ENCODE measurements around the gene CHRNA4. TPM values are rescaled to one million over a fixed set of nuclear protein-coding genes. Genes with fewer than 3 reads are reported as not detected.
"Not testable (repeated sequence)": the region's sequence is repeated elsewhere in the genome, so short reads cannot be mapped to it uniquely, and the experiment has no call there.

The CHRNA4 gene
- total and polyA plus RNA-seq, 2 experiments from 2014 or later = 0.15 TPM; not detected in 1

DNA sequence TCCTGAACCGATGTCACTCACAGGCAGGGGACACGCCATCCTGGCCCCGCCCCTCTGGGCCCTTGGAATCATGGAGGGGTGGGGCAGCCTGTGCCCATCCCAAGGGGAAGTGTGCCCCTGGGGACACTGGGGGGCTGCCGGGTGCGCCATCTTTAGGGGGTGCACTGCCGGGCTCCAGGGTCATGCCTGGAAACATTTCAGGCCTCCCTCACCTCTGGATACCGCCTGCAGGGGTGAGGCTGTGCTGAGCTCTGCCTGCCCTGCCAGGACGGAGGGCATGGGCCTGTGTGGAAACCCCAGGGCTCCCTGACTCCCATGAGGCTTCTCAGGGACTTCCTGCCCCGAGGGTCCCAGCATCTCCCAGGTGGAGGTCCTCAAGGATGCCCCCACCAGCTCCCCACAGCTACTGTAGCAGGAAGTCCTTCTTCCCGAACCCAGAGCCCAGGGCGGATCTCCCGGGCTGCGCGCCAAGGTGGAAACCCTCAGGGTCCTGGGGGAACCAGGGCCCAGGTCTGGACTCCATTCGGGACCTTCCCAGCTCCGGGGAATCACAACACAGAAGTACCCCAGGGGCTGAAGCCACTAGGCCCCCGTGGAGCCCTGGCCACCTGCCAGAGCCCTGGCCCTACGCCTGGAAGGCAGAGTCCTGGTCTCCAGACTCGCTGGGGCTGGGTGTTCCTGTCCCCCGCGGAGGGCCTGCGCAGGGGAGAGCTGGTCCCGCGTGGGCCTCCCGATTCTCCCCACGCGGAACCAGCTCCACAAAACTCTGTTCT, 15.6 kb downstream of the CHRNA4 start:
- TF ChIP-seq, protein P1, sequence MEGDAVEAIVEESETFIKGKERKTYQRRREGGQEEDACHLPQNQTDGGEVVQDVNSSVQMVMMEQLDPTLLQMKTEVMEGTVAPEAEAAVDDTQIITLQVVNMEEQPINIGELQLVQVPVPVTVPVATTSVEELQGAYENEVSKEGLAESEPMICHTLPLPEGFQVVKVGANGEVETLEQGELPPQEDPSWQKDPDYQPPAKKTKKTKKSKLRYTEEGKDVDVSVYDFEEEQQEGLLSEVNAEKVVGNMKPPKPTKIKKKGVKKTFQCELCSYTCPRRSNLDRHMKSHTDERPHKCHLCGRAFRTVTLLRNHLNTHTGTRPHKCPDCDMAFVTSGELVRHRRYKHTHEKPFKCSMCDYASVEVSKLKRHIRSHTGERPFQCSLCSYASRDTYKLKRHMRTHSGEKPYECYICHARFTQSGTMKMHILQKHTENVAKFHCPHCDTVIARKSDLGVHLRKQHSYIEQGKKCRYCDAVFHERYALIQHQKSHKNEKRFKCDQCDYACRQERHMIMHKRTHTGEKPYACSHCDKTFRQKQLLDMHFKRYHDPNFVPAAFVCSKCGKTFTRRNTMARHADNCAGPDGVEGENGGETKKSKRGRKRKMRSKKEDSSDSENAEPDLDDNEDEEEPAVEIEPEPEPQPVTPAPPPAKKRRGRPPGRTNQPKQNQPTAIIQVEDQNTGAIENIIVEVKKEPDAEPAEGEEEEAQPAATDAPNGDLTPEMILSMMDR (IDR thresholded peaks at IDR 0.05; ENCODE audit: low read depth, low read length) = no peak
- no peaks in the 10 kb centered on the region for H3K36me3 ChIP-seq
- no peak overlapping the region for H3K27ac ChIP-seq
- no peak overlapping the region for H3K4me3 ChIP-seq
- H3K27me3 ChIP-seq = no peaks in the 10 kb centered on the region
- DNase-seq (ENCODE audit: low read depth in 1 of 2, low spot score in 1 of 2) = peak in 1 of 2 donors; percentile 36
- no peaks in the 10 kb centered on the region for H3K9me3 ChIP-seq (ENCODE audit: low read depth)
- no peaks in the 10 kb centered on the region for H3K4me1 ChIP-seq (ENCODE audit: low read depth)

DNA sequence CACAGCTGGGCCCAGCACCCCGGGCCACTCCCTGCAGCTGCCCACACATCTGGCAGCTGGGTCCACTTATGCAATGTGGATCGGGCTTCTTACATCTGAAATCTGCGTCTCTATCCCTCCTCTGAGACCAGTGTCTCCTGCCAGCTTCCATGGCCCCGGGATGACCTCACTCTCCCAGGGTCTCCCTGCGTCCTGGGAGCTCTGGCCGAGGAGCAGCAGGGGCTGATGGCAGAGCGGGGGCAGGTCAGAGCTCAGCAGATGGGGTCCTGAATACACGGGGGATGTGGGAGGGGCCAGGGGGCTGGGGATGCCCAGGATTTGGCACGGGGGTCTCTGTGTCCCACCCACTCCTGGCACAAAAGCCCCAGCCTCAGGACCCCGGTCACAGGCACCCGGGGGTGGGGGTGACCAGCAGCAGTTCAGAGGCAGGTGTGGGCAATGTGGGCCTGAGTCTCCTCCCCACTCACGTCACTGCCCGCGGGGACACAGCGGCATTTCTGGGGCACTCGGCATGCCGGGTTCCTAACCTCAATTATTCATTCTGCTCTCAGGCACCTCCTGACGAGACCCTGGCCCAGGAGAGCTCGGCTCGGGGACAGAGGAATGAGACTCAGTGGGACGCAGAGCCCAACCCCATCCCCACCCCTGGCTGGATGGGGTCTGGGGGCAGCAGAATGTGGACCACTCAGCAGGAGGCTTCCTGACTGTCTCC, 16.4 kb downstream of the CHRNA4 start:
- no peak overlapping the region for H3K4me3 ChIP-seq
- no peaks in the 10 kb centered on the region for H3K9me3 ChIP-seq (ENCODE audit: low read depth)
- H3K27me3 ChIP-seq = no peaks in the 10 kb centered on the region
- no peaks in the 10 kb centered on the region for H3K36me3 ChIP-seq
- H3K27ac ChIP-seq = no peak overlapping the region
- peak in 1 of 2 donors; percentile 69 for DNase-seq (ENCODE audit: low read depth in 1 of 2, low spot score in 1 of 2)
- no peaks in the 10 kb centered on the region for H3K4me1 ChIP-seq (ENCODE audit: low read depth)
- TF ChIP-seq, protein P1 (IDR thresholded peaks at IDR 0.05; ENCODE audit: low read depth, low read length) = no peak

DNA sequence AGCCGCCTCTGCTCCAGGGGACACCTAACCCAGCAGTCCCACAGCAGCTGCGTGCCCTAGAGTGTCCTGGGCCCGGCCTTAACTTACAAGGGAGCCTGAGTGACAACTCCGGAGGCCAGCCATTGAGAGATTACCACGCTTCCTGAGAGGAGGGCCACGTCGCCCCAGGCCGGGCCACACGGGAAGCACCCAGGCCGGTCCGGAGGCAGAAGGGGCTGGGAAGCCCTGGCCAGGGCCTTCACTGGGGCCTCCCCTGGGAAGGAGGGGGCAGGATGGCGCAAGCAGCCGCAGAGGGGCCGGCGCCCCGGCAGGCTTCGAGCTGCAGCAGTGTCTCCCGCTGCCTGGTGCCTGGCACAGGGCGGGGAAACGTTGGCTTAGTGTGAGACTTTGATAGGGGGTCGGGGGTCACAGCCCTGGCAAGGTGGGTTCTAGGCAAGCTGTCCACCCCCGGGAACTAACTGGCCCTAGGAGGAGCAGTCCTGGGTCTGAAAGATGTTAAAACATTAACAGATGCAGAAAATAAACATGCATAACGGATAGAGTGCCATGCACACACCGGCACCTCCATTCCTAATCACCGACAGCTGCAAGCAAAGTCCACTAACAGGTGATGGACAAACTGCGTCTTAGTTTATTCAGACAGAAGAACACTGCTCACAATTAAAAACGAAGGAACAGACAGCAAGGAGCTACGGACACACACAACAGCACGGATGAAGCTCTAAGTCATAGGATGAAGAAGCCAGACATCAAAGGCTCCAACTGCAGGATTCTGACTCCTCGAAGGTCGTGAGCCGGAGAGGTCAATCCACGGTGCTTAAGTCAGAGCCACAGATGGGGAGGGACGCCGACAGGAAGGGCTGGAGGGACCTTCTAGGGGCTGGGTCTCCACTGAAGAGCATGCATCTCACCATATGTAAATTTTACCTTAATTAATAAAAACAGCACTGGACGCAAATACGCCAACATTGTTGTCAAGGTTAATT, 17.4 kb downstream of the CHRNA4 start:
- no peak overlapping the region for H3K4me3 ChIP-seq
- H3K36me3 ChIP-seq = no peaks in the 10 kb centered on the region
- no peaks in the 10 kb centered on the region for H3K9me3 ChIP-seq (ENCODE audit: low read depth)
- H3K4me1 ChIP-seq (ENCODE audit: low read depth) = no peaks in the 10 kb centered on the region
- TF ChIP-seq, protein P1 (IDR thresholded peaks at IDR 0.05; ENCODE audit: low read depth, low read length) = no peak
- no peak for DNase-seq (ENCODE audit: low read depth in 1 of 2, low spot score in 1 of 2)
- no peak overlapping the region for H3K27ac ChIP-seq
- no peaks in the 10 kb centered on the region for H3K27me3 ChIP-seq

DNA sequence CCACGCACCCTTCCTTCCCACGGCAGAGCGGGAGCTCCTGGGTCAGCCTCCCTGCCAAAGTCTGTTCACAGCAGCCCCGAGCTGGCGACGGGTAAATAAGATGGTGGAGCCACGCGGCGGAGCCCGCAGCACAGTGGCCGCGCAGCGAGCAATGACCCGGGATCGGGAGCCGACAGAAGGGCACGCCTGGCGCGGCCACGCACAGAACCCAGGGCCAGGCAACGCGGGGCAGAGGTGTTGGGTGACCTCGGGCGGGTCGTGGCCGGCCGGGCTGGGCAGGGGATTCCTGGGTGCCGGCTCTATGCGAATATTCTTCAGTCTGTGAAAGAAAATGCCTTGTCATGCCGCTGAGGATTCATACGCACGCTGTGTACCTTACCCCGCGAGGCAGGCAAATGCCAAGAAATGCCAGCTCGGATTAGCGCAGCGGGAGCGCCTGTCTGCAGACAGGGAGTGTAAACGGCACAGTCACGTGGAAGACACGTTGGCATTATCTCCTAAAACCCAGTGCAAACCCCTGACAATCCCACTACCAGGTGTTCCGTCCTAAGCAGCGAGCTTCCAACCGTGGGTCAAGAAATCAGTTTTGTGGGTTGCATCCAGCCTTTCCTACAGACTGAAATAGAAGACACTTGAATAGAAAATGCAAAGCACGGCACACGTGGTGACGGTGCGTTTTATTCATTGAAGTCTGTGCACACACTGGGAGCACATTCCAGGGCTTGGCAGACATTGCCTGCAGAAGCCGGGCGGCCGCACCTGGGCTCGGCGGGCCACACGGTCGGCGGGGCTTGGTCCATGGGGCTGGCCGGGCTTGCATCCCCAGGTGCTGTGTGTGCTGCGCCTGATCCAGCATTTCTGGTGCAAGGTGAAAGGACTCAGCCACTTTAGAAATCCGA, 18.3 kb downstream of the CHRNA4 start:
- Histone ChIP-seq H3K36me3 (no peaks in the 10 kb centered on the region), H3K27me3 (no peaks in the 10 kb centered on the region), H3K9me3 (ENCODE audit: low read depth) (no peaks in the 10 kb centered on the region), H3K4me1 (ENCODE audit: low read depth) (no peaks in the 10 kb centered on the region), H3K27ac (no peak overlapping the region), H3K4me3 (no peak overlapping the region)
- no peak for DNase-seq (ENCODE audit: low read depth in 1 of 2, low spot score in 1 of 2)
- TF ChIP-seq, protein P1 (IDR thresholded peaks at IDR 0.05; ENCODE audit: low read depth, low read length) = no peak

DNA sequence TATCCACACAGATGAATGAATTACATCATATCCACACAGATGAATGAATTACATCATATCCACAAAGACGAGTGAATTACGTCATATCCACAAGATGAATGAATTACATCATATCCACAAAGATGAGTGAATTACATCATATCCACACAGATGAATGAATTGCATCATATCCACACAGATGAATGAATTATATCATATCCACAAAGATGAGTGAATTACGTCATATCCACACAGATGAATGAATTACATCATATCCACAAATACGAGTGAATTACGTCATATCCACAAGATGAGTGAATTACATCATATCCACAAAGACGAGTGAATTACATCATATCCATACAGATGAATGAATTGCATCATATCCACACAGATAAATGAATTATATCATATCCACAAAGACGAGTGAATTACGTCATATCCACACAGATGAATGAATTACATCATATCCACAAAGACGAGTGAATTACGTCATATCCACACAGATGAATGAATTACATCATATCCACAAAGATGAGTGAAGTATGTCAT, 20.9 kb downstream of the CHRNA4 start:
- not testable (repeated sequence) for DNase-seq (ENCODE audit: low read depth in 1 of 2, low spot score in 1 of 2); H3K4me3 ChIP-seq; H3K36me3 ChIP-seq; H3K27me3 ChIP-seq; H3K27ac ChIP-seq; H3K4me1 ChIP-seq (ENCODE audit: low read depth); H3K9me3 ChIP-seq (ENCODE audit: low read depth)

DNA sequence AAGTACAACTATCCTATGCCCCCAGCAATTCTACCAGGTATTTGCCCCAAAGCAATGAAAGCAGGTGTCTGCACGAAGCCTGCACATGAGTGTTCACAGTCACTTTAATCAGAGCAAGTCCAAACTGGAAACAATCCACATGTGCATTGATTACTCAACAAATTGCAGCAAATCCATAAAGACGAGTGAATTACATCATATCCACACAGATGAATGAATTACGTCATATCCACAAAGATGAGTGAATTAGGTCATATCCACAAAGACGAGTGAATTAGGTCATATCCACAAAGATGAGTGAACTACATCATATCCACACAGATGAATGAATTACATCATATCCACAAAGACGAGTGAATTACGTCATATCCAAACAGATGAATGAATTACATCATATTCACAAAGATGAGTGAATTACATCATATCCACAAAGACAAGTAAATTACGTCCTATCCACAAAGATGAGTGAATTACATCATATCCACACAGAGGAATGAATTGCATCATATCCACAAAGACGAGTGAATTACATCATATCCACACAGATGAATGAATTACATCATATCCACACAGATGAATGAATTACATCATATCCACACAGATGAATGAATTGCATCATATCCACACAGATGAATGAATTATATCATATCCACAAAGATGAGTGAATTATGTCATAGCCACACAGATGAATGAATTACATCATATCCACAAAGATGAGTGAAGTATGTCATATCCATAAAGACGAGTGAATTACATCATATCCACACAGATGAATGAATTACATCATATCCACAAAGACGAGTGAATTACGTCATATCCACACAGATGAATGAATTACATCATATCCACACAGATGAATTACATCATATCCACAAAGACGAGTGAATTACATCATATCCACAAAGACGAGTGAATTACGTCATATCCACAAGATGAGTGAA, 21.7 kb downstream of the CHRNA4 start:
- not testable (repeated sequence) for H3K36me3 ChIP-seq; H3K27ac ChIP-seq; H3K4me3 ChIP-seq; H3K4me1 ChIP-seq (ENCODE audit: low read depth); DNase-seq (ENCODE audit: low read depth in 1 of 2, low spot score in 1 of 2); H3K27me3 ChIP-seq; H3K9me3 ChIP-seq (ENCODE audit: low read depth)
